DND-41 (cell line): ENCODE results near the gene ABHD1.
A peak's percentile ranks its signal among the peaks of the same experiment; 100 is the strongest.

Experiments
- ATAC-seq: fragments of 200-7000 bp; cut with Tn5 transposase; 3 replicates; pipeline ENCODE4 v1.9.1; 2021; ENCODE audit warnings: low read depth; ENCODE audit not compliant: insufficient read depth
- DNase-seq: peaks from one replicate; pipeline ENCODE4 v3.0.0-alpha.2; 2020
- H2AFZ ChIP-seq: 2 replicates; pipeline ENCODE4 v1.6.0; 2012; ENCODE audit warnings: low read depth, low read length
- H3K27ac ChIP-seq: 2 replicates; pipeline ENCODE4 v1.5.1; 2012; ENCODE audit warnings: low read length, inconsistent platforms
- H3K27me3 ChIP-seq: fragments of 200-600 bp; sonication (generic); 2 replicates; pipeline ENCODE4 v1.6.0; 2012; ENCODE audit warnings: low read length, mild to moderate bottlenecking, inconsistent platforms; ENCODE audit not compliant: insufficient read depth, poor library complexity
- H3K36me3 ChIP-seq: 2 replicates; pipeline ENCODE4 v1.5.1; 2012; ENCODE audit warnings: low read length, inconsistent platforms; ENCODE audit not compliant: insufficient read depth
- H3K4me1 ChIP-seq: 2 replicates; pipeline ENCODE4 v1.5.1; 2012; ENCODE audit warnings: mild to moderate bottlenecking, low read length; ENCODE audit not compliant: insufficient read depth
- H3K4me2 ChIP-seq: 2 replicates; pipeline ENCODE4 v1.6.0; 2012; ENCODE audit warnings: mild to moderate bottlenecking, moderate library complexity, low read length, inconsistent platforms; ENCODE audit not compliant: insufficient read depth
- H3K4me3 ChIP-seq, 2 experiments: fragments of 200-600 bp in 1 of 2; shearing (Covaris generic) in 1 of 2; 2 replicates each; pipeline ENCODE4 v1.5.1; 2012 to 2016; ENCODE audit warnings: inconsistent platforms in 2 of 2, low read length in 2 of 2, mild to moderate bottlenecking in 2 of 2, low read depth in 1 of 2, moderate library complexity in 1 of 2
- H3K79me2 ChIP-seq: 2 replicates; pipeline ENCODE4 v1.6.0; 2012; ENCODE audit warnings: low read length, inconsistent platforms; ENCODE audit not compliant: insufficient read depth
- H3K9ac ChIP-seq: 2 replicates; pipeline ENCODE4 v1.6.0; 2012; ENCODE audit warnings: low read depth, mild to moderate bottlenecking, inconsistent platforms, low read length, moderate library complexity
- H3K9me3 ChIP-seq: 2 replicates; pipeline ENCODE4 v1.5.1; 2012; ENCODE audit warnings: low read length, moderate library complexity, mild to moderate bottlenecking, inconsistent platforms; ENCODE audit not compliant: insufficient read depth, severe bottlenecking
- H4K20me1 ChIP-seq: 2 replicates; pipeline ENCODE4 v1.6.0; 2012; ENCODE audit warnings: low read length; ENCODE audit not compliant: insufficient read depth
- CTCF ChIP-seq: IDR thresholded peaks from 2 replicates; pipeline ENCODE4 v1.5.1; 2012; ENCODE audit warnings: borderline replicate concordance, low read length, moderate library complexity, mild to moderate bottlenecking; ENCODE audit not compliant: poor library complexity, severe bottlenecking; ENCODE audit errors: extremely low read depth
- EZH2 ChIP-seq: IDR thresholded peaks from 3 replicates; pipeline ENCODE4 v1.6.1; 2012; ENCODE audit warnings: borderline replicate concordance, low read depth, mild to moderate bottlenecking, moderate library complexity, low read length, inconsistent platforms; ENCODE audit not compliant: severe bottlenecking

ABHD1 gene

GRCh38 chr2:27127883-27128667 lies 4.5 kb downstream of the ABHD1 start:
- H4K20me1 ChIP-seq: peaks cover 28% of the 10 kb centered on the region
- H3K4me3 ChIP-seq: no peak overlapping the region
- ATAC-seq: peak; percentile 17; the same call in 1 of the 3 replicates

DNA sequence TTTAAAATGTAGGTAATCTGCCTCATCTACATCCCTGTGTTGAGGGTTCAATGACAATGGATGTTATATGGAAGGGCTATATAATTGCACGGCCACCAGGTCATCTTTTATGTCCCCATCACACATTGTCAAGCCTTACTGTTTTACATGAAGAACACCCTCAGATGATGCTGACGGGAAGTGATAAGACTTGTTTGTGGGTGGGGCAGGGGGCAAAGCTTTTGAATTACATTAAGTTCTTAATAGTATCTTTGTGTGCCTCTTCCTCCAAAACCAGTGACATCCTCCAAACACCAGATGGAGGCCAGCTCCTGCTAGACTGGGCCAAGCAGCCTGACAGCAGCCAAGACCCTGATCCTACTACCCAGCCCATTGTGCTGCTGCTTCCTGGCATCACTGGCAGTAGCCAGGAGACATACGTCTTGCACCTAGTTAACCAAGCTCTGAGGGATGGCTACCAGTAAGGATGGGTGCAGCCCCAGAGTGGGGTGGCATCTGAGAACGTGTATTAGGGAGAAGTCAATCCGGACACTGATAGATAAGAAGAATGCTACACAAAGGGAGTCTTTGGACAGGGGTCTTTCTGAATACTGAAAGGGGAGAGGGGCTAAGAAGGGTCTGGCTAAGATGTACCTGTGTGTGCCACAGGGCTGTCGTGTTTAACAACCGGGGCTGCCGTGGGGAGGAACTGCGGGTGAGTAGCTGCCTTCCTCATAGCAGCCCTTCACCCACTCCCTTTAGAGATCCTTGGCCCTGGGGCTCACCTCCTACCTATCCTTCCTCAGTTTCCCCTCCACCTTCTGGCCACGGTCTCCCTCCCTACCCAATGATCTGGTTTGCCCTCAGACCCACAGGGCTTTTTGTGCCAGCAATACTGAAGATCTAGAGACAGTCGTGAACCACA lies 5.3 kb downstream of the ABHD1 start:
- Histone ChIP-seq H3K9me3 (no peaks in the 10 kb centered on the region), H3K4me3 (no peak overlapping the region), H3K9ac (no peak overlapping the region), H3K4me2 (no peak overlapping the region), H3K36me3 (peaks cover 34% of the 10 kb centered on the region), H3K27ac (no peak overlapping the region), H2AFZ (no peak overlapping the region), H3K79me2 (peaks cover 20% of the 10 kb centered on the region), H4K20me1 (peaks cover 37% of the 10 kb centered on the region), H3K27me3 (no peaks in the 10 kb centered on the region), H3K4me1 (peaks cover 19% of the 10 kb centered on the region)
- no peak for TF ChIP-seq EZH2
- TF ChIP-seq CTCF: no peak
- ATAC-seq (0 out of 3 replicates have a peak, but pooled peaks have one; percentile 5), DNase-seq (no peak)

More at GRCh38 chr2:27127883-27128667, 4.5 kb downstream of the ABHD1 start:
- Histone ChIP-seq H3K4me2 (no peak overlapping the region), H3K36me3 (peaks cover 33% of the 10 kb centered on the region), H3K27me3 (no peaks in the 10 kb centered on the region), H3K4me1 (peaks cover 11% of the 10 kb centered on the region), H2AFZ (no peak overlapping the region), H3K9ac (no peak overlapping the region), H3K9me3 (no peaks in the 10 kb centered on the region), H3K27ac (no peak overlapping the region), H3K79me2 (peaks cover 12% of the 10 kb centered on the region)
- DNase-seq: no peak
- TF ChIP-seq EZH2 (no peak), CTCF (no peak)

- Histone ChIP-seq H3K4me1 (peaks cover 28% of the 10 kb centered on the region), H4K20me1 (peaks cover 37% of the 10 kb centered on the region), H3K9me3 (no peaks in the 10 kb centered on the region), H3K9ac (no peak overlapping the region), H3K36me3 (peaks cover 34% of the 10 kb centered on the region), H3K27me3 (no peaks in the 10 kb centered on the region), H3K79me2 (peaks cover 25% of the 10 kb centered on the region), H3K27ac (no peak overlapping the region), H2AFZ (no peak overlapping the region), H3K4me2 (no peak overlapping the region), H3K4me3 (no peak overlapping the region)
- ATAC-seq (no peak), DNase-seq (no peak)
- TF ChIP-seq CTCF: no peak
- TF ChIP-seq EZH2: no peak
These were observed 6.8 kb downstream of the ABHD1 start for GRCh38 chr2:27130396-27130795.
